ENCODE data around the gene ARSB.

DNA sequence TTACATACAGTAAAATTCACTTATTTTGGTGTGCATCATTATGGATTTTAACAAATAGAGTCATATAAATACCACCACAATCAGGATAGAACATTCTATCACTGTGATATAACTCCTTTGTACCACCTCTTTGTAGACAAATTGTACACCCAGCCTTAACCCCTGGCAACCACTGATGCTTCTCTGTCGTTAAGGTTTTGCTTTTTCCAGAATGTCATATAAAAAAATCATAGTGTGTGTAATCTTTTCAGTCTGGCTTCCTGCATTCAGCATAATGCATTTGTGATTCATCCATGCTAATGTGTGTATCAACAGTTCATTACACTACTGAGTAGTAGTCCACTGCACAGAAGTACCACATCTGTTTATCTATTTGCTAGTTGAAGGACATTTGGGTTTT lies 81.2 kb downstream of the ARSB start:
- TF ChIP-seq, protein P1, sequence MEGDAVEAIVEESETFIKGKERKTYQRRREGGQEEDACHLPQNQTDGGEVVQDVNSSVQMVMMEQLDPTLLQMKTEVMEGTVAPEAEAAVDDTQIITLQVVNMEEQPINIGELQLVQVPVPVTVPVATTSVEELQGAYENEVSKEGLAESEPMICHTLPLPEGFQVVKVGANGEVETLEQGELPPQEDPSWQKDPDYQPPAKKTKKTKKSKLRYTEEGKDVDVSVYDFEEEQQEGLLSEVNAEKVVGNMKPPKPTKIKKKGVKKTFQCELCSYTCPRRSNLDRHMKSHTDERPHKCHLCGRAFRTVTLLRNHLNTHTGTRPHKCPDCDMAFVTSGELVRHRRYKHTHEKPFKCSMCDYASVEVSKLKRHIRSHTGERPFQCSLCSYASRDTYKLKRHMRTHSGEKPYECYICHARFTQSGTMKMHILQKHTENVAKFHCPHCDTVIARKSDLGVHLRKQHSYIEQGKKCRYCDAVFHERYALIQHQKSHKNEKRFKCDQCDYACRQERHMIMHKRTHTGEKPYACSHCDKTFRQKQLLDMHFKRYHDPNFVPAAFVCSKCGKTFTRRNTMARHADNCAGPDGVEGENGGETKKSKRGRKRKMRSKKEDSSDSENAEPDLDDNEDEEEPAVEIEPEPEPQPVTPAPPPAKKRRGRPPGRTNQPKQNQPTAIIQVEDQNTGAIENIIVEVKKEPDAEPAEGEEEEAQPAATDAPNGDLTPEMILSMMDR (IDR thresholded peaks at IDR 0.05) = no peak
- TF ChIP-seq POLR2A (IDR thresholded peaks at IDR 0.05) = no peak
